ENCODE measurements around the gene COL6A2. TPM values are rescaled to one million over a fixed set of nuclear protein-coding genes. Genes with fewer than 3 reads are reported as not detected.

Gene COL6A2
- total RNA-seq, 4 donors from 2014 or later = 321 to 1,200 (median 948) TPM

GRCh38 chr21:46128106-46128932 is 30.4 kb downstream of the COL6A2 start:
- peaks cover 0 to 3% of the 10 kb centered on the region in 2 donors for H3K4me1 ChIP-seq
- peak in 1 of 2 donors; percentile 47 for DNase-seq
- no peaks in the 10 kb centered on the region for H3K9me3 ChIP-seq
- intact Hi-C loops (cut with DNase I; ENCODE audit: low total_unique reads) = loop anchor here (10.0 kb wide), 1 partner anchor 954 kb away; no protein-coding TSS in a partner anchor
- H3K27ac ChIP-seq = peak overlapping the region; percentile 32 to 33
- no peak overlapping the region for H3K4me3 ChIP-seq
- TF ChIP-seq POLR2A (IDR thresholded peaks at IDR 0.05) (no peak), CTCF (IDR thresholded peaks at IDR 0.05) (no peak)
- no peaks in the 10 kb centered on the region for H3K27me3 ChIP-seq
- no peaks in the 10 kb centered on the region for H3K36me3 ChIP-seq

- Histone ChIP-seq H3K27ac (no peak overlapping the region), H3K4me3 (no peak overlapping the region), H3K9me3 (no peaks in the 10 kb centered on the region), H3K27me3 (no peaks in the 10 kb centered on the region), H3K4me1 (peaks cover 0 to 3% of the 10 kb centered on the region in 2 donors), H3K36me3 (no peaks in the 10 kb centered on the region)
- intact Hi-C loops (cut with DNase I; ENCODE audit: low total_unique reads) = loop anchor here (10.0 kb wide), 1 partner anchor 954 kb away; no protein-coding TSS in a partner anchor
- DNase-seq = peak in 1 of 2 donors; percentile 41
- TF ChIP-seq POLR2A (IDR thresholded peaks at IDR 0.05) = no peak
- TF ChIP-seq CTCF (IDR thresholded peaks at IDR 0.05) = no peak
Measured at GRCh38 chr21:46128933-46129571, 31.1 kb downstream of the COL6A2 start.

- Histone ChIP-seq H3K4me1 (peaks cover 0 to 3% of the 10 kb centered on the region in 2 donors), H3K27ac (no peak overlapping the region), H3K36me3 (no peaks in the 10 kb centered on the region), H3K9me3 (no peaks in the 10 kb centered on the region), H3K4me3 (no peak overlapping the region), H3K27me3 (no peaks in the 10 kb centered on the region)
- TF ChIP-seq CTCF (IDR thresholded peaks at IDR 0.05) = no peak
- TF ChIP-seq POLR2A (IDR thresholded peaks at IDR 0.05) = no peak
- intact Hi-C loops (cut with DNase I; ENCODE audit: low total_unique reads) = loop anchor here (10.0 kb wide), 1 partner anchor 955 kb away; no protein-coding TSS in a partner anchor
- peak in 1 of 2 donors; percentile 41 for DNase-seq
Measured at GRCh38 chr21:46129846-46130651, 32.1 kb downstream of the COL6A2 start.

- H3K36me3 ChIP-seq = no peaks in the 10 kb centered on the region
- no peak overlapping the region for H3K4me3 ChIP-seq
- no peaks in the 10 kb centered on the region for H3K27me3 ChIP-seq
- intact Hi-C loops (cut with DNase I; ENCODE audit: low total_unique reads) = no loop called here
- no peak for DNase-seq
- no peak for TF ChIP-seq CTCF (IDR thresholded peaks at IDR 0.05)
- no peak for TF ChIP-seq POLR2A (IDR thresholded peaks at IDR 0.05)
- H3K9me3 ChIP-seq = no peaks in the 10 kb centered on the region
- peaks cover 0 to 3% of the 10 kb centered on the region in 2 donors for H3K4me1 ChIP-seq
- H3K27ac ChIP-seq = no peak overlapping the region
Measured at GRCh38 chr21:46130831-46131587, 33.1 kb downstream of the COL6A2 start.

Measured in uterus (tissue), 4 donors.